Fibroblast of lung (primary cell): Measurements from ENCODE around the gene ASIC2. TPM values are rescaled to one million over a fixed set of nuclear protein-coding genes. Genes with fewer than 3 reads are reported as not detected.

Source experiments
- DNase-seq, 2 donors: peaks; one replicate each; pipeline versions ENCODE4 v3.0.0 to v3.0.0-alpha.2; 2010; ENCODE audit warnings: low read depth in 2 of 2
- H2AFZ ChIP-seq: 2 replicates; pipeline ENCODE4 v1.5.1; 2012; ENCODE audit warnings: low read length, control low read depth, inconsistent platforms
- H3K27ac ChIP-seq: 2 replicates; pipeline ENCODE4 v1.5.1; 2011; ENCODE audit warnings: low read length, control low read depth; ENCODE audit not compliant: insufficient read depth
- H3K27me3 ChIP-seq: 2 replicates; pipeline ENCODE4 v1.5.1; 2011; ENCODE audit warnings: mild to moderate bottlenecking, low read length; ENCODE audit not compliant: control insufficient read depth, insufficient read depth
- H3K36me3 ChIP-seq: 2 replicates; pipeline ENCODE4 v1.5.1; 2011; ENCODE audit warnings: low read length; ENCODE audit not compliant: control insufficient read depth, insufficient read depth
- H3K4me1 ChIP-seq: 2 replicates; pipeline ENCODE4 v1.5.1; 2011; ENCODE audit warnings: low read length; ENCODE audit not compliant: control insufficient read depth, insufficient read depth; ENCODE audit errors: extremely low read depth
- H3K4me2 ChIP-seq: 2 replicates; pipeline ENCODE4 v1.5.1; 2011; ENCODE audit warnings: low read length, control low read depth; ENCODE audit not compliant: insufficient read depth; ENCODE audit errors: extremely low read depth
- H3K4me3 ChIP-seq, 4 experiments: fragments of 200-600 bp in 1 of 4; sonication (generic) in 1 of 4; replicated peaks in 1 of 4; 2 replicates each; pipeline ENCODE4 v1.5.1; 2011 to 2016; ENCODE audit warnings: low read length in 4 of 4, low read depth in 3 of 4, mild to moderate bottlenecking in 3 of 4, control low read depth in 2 of 4, inconsistent platforms in 1 of 4, mixed read lengths in 1 of 4; ENCODE audit not compliant: insufficient read depth in 1 of 4; ENCODE audit errors: control extremely low read depth in 1 of 4
- H3K79me2 ChIP-seq: 2 replicates; pipeline ENCODE4 v1.5.1; 2012; ENCODE audit warnings: mild to moderate bottlenecking, low read length, inconsistent platforms; ENCODE audit not compliant: control insufficient read depth, insufficient read depth
- H3K9ac ChIP-seq: 2 replicates; pipeline ENCODE4 v1.5.1; 2011; ENCODE audit warnings: mild to moderate bottlenecking, low read length, control low read depth; ENCODE audit not compliant: insufficient read depth
- H3K9me3 ChIP-seq: 2 replicates; pipeline ENCODE4 v1.5.1; 2012; ENCODE audit warnings: low read depth, low read length; ENCODE audit not compliant: control insufficient read depth, insufficient read depth
- H4K20me1 ChIP-seq: 2 replicates; pipeline ENCODE4 v1.5.1; 2011; ENCODE audit warnings: low read length; ENCODE audit not compliant: control insufficient read depth, insufficient read depth; ENCODE audit errors: extremely low read depth
- CTCF ChIP-seq, 2 donors: IDR thresholded peaks in 1 of 2; conservative IDR thresholded peaks in 1 of 2; 1 replicate in 1 of 2; 2 replicates in 1 of 2; pipeline ENCODE4 v1.5.1; 2011 to 2012; ENCODE audit warnings: low read length in 2 of 2, control low read depth in 1 of 2, inconsistent platforms in 1 of 2, low read depth in 1 of 2, mild to moderate bottlenecking in 1 of 2
- EZH2 ChIP-seq: IDR thresholded peaks from 2 replicates; pipeline ENCODE4 v1.5.1; 2012; ENCODE audit warnings: low read length, control low read depth, mild to moderate bottlenecking; ENCODE audit errors: missing control alignments
- polyA plus RNA-seq, 2 donors: library from polyadenylated mRNA; depleted of rRNA in 1 of 2; stranded (reverse) in 1 of 2; unstranded in 1 of 2; fragments of >200 nt; gene quantifications; 2 replicates each; pipeline ENCODE4 v1.2.1, GENCODE V29; 2011 to 2012; ENCODE audit warnings: missing spikeins in 1 of 2
- total RNA-seq: library from RNA; depleted of rRNA; stranded (reverse); fragments of >200 nt; gene quantifications from 2 replicates; pipeline ENCODE4 v1.2.1, GENCODE V29; 2014

ASIC2 gene
- total and polyA plus RNA-seq, 2 donors (not counting 1 experiment from before 2014, with no cell fraction given) = 0.08 to 0.50 TPM

- no peaks in the 10 kb centered on the region for H3K9me3 ChIP-seq
- peak; percentile 84 to 89 for DNase-seq
- H3K27me3 ChIP-seq = peaks cover 2% of the 10 kb centered on the region
- no peak overlapping the region for H3K4me3 ChIP-seq
- no peak overlapping the region for H3K9ac ChIP-seq
- H3K36me3 ChIP-seq = no peaks in the 10 kb centered on the region
- no peak overlapping the region for H3K4me2 ChIP-seq
- H3K79me2 ChIP-seq = no peaks in the 10 kb centered on the region
- no peaks in the 10 kb centered on the region for H4K20me1 ChIP-seq
- TF ChIP-seq CTCF (conservative IDR thresholded peaks at IDR 0.05 in 1 of 2, IDR thresholded peaks at IDR 0.05 in 1 of 2; ENCODE audit: low read depth in 1 of 2, low read length in 2 of 2) (no peak), EZH2 (no peak)
- H3K27ac ChIP-seq = no peak overlapping the region
- peaks cover 3% of the 10 kb centered on the region for H3K4me1 ChIP-seq
- H2AFZ ChIP-seq = no peak overlapping the region
Observed at GRCh38 chr17:33284022-33284421, 9.1 kb downstream of the ASIC2 start.

GRCh38 chr17:33280162-33280943, 12.7 kb downstream of the ASIC2 start:
- H3K79me2 ChIP-seq = no peaks in the 10 kb centered on the region
- H3K4me1 ChIP-seq = peaks cover 9% of the 10 kb centered on the region
- H3K27ac ChIP-seq = no peak overlapping the region
- H2AFZ ChIP-seq = no peak overlapping the region
- no peaks in the 10 kb centered on the region for H3K36me3 ChIP-seq
- H3K4me3 ChIP-seq = no peak overlapping the region
- H4K20me1 ChIP-seq = no peaks in the 10 kb centered on the region
- no peaks in the 10 kb centered on the region for H3K27me3 ChIP-seq
- peak in 1 of 2 donors; percentile 24 for DNase-seq
- TF ChIP-seq CTCF (conservative IDR thresholded peaks at IDR 0.05 in 1 of 2, IDR thresholded peaks at IDR 0.05 in 1 of 2; ENCODE audit: low read depth in 1 of 2, low read length in 2 of 2) (no peak), EZH2 (no peak)
- H3K9me3 ChIP-seq = no peaks in the 10 kb centered on the region
- H3K4me2 ChIP-seq = no peak overlapping the region
- no peak overlapping the region for H3K9ac ChIP-seq

GRCh38 chr17:33277436-33278100, 15.5 kb downstream of the ASIC2 start:
- peak in 1 of 2 donors; percentile 81 for DNase-seq
- H2AFZ ChIP-seq = peak overlapping the region; percentile 18

More at GRCh38 chr17:33277436-33278100, 15.5 kb downstream of the ASIC2 start:
- H3K9ac ChIP-seq = no peak overlapping the region
- H3K36me3 ChIP-seq = no peaks in the 10 kb centered on the region
- peaks cover 6% of the 10 kb centered on the region for H3K4me1 ChIP-seq
- TF ChIP-seq CTCF (conservative IDR thresholded peaks at IDR 0.05 in 1 of 2, IDR thresholded peaks at IDR 0.05 in 1 of 2; ENCODE audit: low read depth in 1 of 2, low read length in 2 of 2) (no peak), EZH2 (no peak)
- no peaks in the 10 kb centered on the region for H3K27me3 ChIP-seq
- H4K20me1 ChIP-seq = no peaks in the 10 kb centered on the region
- H3K79me2 ChIP-seq = no peaks in the 10 kb centered on the region
- peak overlapping the region; percentile 3 for H3K4me2 ChIP-seq
- H3K9me3 ChIP-seq = no peaks in the 10 kb centered on the region
- no peak overlapping the region for H3K4me3 ChIP-seq
- H3K27ac ChIP-seq = no peak overlapping the region
